ENCODE results near the gene MYCN. TPM values are rescaled to one million over a fixed set of nuclear protein-coding genes. Genes with fewer than 3 reads are reported as not detected.

The MYCN gene
- total RNA-seq, 1 donor from 2014 or later = 0.54 TPM

- H3K4me3 Mint-ChIP-seq (ENCODE audit: unreplicated experiment) = no peak overlapping the region
Measured at GRCh38 chr2:15975676-15976075, 35.3 kb downstream of the MYCN start.

DNA sequence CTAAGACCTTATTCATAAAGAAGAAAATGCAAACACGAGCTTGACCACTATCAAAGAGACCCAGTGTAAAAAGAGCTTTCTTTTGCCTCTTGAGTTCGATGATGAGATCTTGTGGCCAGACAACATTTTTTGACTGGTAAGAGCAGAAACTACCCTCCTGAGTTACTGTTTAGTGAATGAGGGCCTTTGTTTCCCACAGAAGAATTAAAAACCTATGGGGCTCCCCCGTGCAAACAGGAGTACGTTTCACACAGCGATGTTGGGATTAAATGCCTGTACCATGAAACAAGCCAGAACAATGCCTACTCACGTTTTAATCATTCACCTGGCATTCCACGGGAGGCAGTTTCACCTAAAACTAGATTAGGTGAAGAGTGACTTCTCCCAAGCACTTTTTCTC is 36.0 kb downstream of the MYCN start:
- Mint-ChIP-seq H3K36me3 (ENCODE audit: unreplicated experiment) (no peaks in the 10 kb centered on the region), H3K4me1 (ENCODE audit: unreplicated experiment) (no peaks in the 10 kb centered on the region), H3K4me3 (ENCODE audit: unreplicated experiment) (no peak overlapping the region), H3K9me3 (ENCODE audit: unreplicated experiment) (no peaks in the 10 kb centered on the region), H3K27me3 (ENCODE audit: unreplicated experiment) (no peaks in the 10 kb centered on the region), H3K27ac (ENCODE audit: unreplicated experiment) (no peak overlapping the region)
- no peak for DNase-seq (ENCODE audit: extremely low spot score, unreplicated experiment)
- TF ChIP-seq, protein P1, sequence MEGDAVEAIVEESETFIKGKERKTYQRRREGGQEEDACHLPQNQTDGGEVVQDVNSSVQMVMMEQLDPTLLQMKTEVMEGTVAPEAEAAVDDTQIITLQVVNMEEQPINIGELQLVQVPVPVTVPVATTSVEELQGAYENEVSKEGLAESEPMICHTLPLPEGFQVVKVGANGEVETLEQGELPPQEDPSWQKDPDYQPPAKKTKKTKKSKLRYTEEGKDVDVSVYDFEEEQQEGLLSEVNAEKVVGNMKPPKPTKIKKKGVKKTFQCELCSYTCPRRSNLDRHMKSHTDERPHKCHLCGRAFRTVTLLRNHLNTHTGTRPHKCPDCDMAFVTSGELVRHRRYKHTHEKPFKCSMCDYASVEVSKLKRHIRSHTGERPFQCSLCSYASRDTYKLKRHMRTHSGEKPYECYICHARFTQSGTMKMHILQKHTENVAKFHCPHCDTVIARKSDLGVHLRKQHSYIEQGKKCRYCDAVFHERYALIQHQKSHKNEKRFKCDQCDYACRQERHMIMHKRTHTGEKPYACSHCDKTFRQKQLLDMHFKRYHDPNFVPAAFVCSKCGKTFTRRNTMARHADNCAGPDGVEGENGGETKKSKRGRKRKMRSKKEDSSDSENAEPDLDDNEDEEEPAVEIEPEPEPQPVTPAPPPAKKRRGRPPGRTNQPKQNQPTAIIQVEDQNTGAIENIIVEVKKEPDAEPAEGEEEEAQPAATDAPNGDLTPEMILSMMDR (IDR thresholded peaks at IDR 0.05) = no peak

More at GRCh38 chr2:15975676-15976075, 35.3 kb downstream of the MYCN start:
- no peaks in the 10 kb centered on the region for H3K27me3 Mint-ChIP-seq (ENCODE audit: unreplicated experiment)
- H3K9me3 Mint-ChIP-seq (ENCODE audit: unreplicated experiment) = no peaks in the 10 kb centered on the region
- H3K4me1 Mint-ChIP-seq (ENCODE audit: unreplicated experiment) = no peaks in the 10 kb centered on the region
- no peak for DNase-seq (ENCODE audit: extremely low spot score, unreplicated experiment)
- TF ChIP-seq, protein P1 (IDR thresholded peaks at IDR 0.05) = no peak
- no peak overlapping the region for H3K27ac Mint-ChIP-seq (ENCODE audit: unreplicated experiment)
- no peaks in the 10 kb centered on the region for H3K36me3 Mint-ChIP-seq (ENCODE audit: unreplicated experiment)

GRCh38 chr2:15979051-15979758 is 38.9 kb downstream of the MYCN start:
- H3K27ac Mint-ChIP-seq (ENCODE audit: unreplicated experiment) = no peak overlapping the region
- H3K27me3 Mint-ChIP-seq (ENCODE audit: unreplicated experiment) = peaks cover 2% of the 10 kb centered on the region
- H3K4me3 Mint-ChIP-seq (ENCODE audit: unreplicated experiment) = no peak overlapping the region
- DNase-seq (ENCODE audit: extremely low spot score, unreplicated experiment) = no peak
- H3K36me3 Mint-ChIP-seq (ENCODE audit: unreplicated experiment) = no peaks in the 10 kb centered on the region
- no peaks in the 10 kb centered on the region for H3K4me1 Mint-ChIP-seq (ENCODE audit: unreplicated experiment)
- H3K9me3 Mint-ChIP-seq (ENCODE audit: unreplicated experiment) = no peaks in the 10 kb centered on the region
- TF ChIP-seq, protein P1 (IDR thresholded peaks at IDR 0.05) = no peak

DNA sequence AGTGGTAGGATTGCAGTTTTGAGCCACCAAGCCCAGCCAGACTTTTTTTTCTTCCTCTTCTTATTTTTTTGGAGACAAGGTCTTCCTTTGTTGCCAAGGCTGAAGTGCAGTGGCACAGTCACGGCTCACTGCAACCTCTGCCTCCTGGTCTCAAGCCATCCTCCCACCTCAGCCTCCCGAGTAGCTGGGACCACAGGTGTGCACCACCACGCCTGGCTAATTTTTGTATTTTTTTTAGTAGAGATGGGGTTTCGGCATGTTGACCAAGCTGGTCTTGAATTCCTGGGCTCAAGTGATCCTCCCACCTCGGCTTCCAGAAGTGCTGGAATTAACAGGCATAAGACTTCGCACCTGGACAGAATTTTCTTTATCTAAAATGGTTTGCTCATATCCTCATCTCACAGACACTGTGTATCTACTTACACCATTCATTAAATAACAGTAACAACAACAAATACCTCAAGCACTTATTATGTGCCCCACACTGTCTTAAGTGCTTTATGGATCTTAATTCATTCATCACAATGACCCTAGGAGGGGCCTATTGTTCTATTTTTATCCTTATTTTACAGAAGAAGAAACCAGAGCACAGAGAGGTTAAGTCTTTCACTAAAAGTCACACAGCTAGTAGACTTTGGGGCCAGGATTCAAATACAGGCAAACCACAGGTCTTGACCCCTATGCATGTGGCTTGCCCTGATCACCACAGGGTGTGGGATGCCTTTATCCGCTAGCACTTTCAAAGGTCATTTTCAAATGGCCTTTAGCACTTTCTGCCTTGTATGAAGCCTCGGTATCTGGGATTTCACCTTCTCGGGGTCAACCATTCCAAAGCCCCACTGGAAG is 39.6 kb downstream of the MYCN start:
- DNase-seq (ENCODE audit: extremely low spot score, unreplicated experiment) = no peak
- peaks cover 2% of the 10 kb centered on the region for H3K27me3 Mint-ChIP-seq (ENCODE audit: unreplicated experiment)
- H3K4me1 Mint-ChIP-seq (ENCODE audit: unreplicated experiment) = no peaks in the 10 kb centered on the region
- no peaks in the 10 kb centered on the region for H3K36me3 Mint-ChIP-seq (ENCODE audit: unreplicated experiment)
- H3K27ac Mint-ChIP-seq (ENCODE audit: unreplicated experiment) = no peak overlapping the region
- no peaks in the 10 kb centered on the region for H3K9me3 Mint-ChIP-seq (ENCODE audit: unreplicated experiment)
- no peak overlapping the region for H3K4me3 Mint-ChIP-seq (ENCODE audit: unreplicated experiment)
- TF ChIP-seq, protein P1 (IDR thresholded peaks at IDR 0.05) = no peak

- Mint-ChIP-seq H3K27me3 (ENCODE audit: unreplicated experiment) (peaks cover 2% of the 10 kb centered on the region), H3K36me3 (ENCODE audit: unreplicated experiment) (no peaks in the 10 kb centered on the region), H3K4me1 (ENCODE audit: unreplicated experiment) (no peaks in the 10 kb centered on the region), H3K9me3 (ENCODE audit: unreplicated experiment) (no peaks in the 10 kb centered on the region), H3K4me3 (ENCODE audit: unreplicated experiment) (no peak overlapping the region), H3K27ac (ENCODE audit: unreplicated experiment) (no peak overlapping the region)
- no peak for DNase-seq (ENCODE audit: extremely low spot score, unreplicated experiment)
- TF ChIP-seq, protein P1 (IDR thresholded peaks at IDR 0.05) = no peak
Measured at GRCh38 chr2:15980605-15981098, 40.3 kb downstream of the MYCN start.
